GM12873 (cell line): ENCODE measurements around the gene SDF4.

ENCODE experiments used
- TF ChIP-seq, protein P1 (sequence below): IDR thresholded peaks from 2 replicates; pipeline ENCODE4 v1.5.1; 2012; ENCODE audit warnings: low read depth, mild to moderate bottlenecking, moderate library complexity, low read length, control low read depth; ENCODE audit not compliant: insufficient read depth; ENCODE audit errors: missing control alignments

Gene SDF4

DNA sequence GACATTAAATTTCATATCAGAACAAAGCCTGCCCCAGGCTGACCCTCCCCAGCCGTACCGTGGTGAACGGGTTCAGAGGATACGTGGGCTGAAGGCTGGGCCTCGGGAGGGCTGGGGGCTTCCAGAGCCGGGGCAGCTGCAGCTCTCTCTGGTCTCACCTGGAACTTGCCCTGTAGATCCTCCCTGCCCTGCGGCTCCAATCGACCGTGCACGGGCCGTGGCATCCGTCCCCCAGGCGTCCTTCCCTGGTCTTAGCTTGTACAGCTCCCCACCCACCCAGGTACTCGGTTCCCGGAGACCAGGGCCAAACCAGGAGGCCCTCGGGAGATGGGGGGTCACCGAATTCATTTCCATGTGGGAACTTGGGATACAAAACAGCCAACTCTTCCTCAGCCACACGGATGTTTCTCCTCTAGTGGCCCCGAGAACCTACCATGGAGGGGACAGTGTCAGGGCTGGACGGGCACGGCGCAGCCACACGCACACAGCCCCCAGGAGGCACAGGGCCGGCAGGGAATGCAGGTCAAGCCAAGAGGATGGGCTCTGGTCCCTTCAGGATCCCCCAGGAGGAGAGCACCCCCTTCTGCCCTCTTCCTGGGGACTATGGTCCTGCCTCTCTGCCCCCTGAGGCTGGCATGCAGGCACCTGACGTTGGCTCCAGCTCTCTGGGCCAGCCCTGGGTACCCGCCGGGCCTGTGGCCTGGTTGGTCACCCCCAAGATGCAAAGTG is 3.4 kb upstream of the SDF4 start:
- TF ChIP-seq, protein P1, sequence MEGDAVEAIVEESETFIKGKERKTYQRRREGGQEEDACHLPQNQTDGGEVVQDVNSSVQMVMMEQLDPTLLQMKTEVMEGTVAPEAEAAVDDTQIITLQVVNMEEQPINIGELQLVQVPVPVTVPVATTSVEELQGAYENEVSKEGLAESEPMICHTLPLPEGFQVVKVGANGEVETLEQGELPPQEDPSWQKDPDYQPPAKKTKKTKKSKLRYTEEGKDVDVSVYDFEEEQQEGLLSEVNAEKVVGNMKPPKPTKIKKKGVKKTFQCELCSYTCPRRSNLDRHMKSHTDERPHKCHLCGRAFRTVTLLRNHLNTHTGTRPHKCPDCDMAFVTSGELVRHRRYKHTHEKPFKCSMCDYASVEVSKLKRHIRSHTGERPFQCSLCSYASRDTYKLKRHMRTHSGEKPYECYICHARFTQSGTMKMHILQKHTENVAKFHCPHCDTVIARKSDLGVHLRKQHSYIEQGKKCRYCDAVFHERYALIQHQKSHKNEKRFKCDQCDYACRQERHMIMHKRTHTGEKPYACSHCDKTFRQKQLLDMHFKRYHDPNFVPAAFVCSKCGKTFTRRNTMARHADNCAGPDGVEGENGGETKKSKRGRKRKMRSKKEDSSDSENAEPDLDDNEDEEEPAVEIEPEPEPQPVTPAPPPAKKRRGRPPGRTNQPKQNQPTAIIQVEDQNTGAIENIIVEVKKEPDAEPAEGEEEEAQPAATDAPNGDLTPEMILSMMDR = no peak

DNA sequence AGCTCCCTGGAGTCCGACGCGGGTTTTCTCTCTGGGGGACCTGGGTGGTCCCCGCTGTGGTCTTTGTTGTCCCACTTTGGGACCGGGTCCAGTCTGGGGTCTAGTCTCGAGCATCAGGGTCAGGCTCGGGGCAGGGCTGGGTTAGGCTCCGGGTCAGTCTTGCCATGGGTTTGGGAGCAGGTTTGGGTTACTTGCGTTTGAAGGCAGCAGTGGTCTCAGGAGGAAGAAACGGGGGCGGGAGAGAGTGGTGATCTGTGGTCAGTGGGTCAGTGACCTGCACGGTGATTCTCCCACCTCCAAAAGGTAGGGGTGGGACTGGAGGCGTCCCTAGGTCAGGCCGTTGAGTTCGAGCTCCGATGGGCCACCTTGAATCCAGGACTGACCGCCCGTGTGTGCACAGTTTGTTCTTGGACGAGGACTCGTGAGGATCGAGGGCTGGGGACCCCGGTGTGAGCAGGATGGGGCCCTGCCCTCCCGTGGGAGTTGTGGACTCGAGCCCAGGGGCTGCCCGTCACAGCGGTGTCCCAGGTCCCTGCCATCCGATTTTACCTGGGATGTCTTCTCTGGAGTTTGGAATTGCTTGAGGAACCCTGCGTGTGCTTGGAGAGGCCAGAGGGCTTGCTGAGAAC is 2.5 kb upstream of the SDF4 start:
- TF ChIP-seq, protein P1 = no peak

DNA sequence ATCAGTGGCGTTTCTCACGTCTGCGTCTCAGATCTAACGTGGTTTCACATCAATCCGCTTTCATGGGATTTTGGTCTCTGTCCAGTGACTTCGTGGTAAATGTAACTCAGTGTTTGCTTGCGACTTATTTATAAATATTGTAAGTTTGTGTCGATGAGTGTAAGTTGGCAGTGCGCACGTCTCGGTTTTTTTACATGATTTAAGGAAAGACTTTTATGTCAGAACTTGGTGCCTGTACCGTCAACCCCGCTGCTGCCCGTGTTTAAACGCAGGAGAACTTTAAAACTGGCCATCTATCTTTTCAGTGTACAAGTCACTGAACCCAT is 1.7 kb upstream of the SDF4 start:
- TF ChIP-seq, protein P1 = no peak

DNA sequence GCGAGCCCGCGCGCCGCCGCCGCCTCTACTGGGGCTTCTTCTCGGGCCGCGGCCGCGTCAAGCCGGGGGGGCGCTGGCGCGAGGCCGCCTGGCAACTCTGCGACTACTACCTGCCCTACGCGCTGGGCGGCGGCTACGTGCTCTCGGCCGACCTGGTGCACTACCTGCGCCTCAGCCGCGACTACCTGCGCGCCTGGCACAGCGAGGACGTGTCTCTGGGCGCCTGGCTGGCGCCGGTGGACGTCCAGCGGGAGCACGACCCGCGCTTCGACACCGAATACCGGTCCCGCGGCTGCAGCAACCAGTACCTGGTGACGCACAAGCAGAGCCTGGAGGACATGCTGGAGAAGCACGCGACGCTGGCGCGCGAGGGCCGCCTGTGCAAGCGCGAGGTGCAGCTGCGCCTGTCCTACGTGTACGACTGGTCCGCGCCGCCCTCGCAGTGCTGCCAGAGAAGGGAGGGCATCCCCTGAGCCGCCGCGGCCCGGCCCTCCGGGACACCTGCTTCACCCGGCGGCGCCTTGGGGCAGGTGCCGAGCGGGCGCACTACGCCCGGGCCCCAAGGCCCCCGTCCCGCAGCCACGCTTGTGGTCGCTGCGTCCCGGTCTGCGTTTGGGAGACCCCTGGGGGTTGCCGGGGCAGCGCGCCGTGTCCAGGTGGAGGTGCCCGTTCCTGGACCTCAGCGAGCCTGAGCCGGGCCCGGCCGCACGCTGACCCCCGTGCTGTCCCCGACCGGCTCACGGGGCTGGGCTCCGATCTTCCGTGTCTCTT is 1.2 kb upstream of the SDF4 start:
- TF ChIP-seq, protein P1 = no peak

DNA sequence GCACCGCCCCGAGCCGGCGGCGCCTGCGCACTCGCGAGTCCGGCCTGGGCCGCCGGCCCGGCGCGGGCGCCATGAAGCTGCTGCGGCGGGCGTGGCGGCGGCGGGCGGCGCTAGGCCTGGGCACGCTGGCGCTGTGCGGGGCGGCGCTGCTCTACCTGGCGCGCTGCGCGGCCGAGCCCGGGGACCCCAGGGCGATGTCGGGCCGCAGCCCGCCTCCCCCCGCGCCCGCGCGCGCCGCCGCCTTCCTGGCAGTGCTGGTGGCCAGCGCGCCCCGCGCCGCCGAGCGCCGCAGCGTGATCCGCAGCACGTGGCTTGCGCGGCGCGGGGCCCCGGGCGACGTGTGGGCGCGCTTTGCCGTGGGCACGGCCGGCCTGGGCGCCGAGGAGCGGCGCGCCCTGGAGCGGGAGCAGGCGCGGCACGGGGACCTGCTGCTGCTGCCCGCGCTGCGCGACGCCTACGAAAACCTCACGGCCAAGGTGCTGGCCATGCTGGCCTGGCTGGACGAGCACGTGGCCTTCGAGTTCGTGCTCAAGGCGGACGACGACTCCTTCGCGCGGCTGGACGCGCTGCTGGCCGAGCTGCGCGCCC is 501 bp upstream of the SDF4 start, which contains the start of gene B3GALT6:
B3GALT6 (plus strand) TSS at position 30 of the 588 bp plus-strand sequence; CDS start at position 72, 42 bp downstream.
- TF ChIP-seq, protein P1 = no peak

DNA sequence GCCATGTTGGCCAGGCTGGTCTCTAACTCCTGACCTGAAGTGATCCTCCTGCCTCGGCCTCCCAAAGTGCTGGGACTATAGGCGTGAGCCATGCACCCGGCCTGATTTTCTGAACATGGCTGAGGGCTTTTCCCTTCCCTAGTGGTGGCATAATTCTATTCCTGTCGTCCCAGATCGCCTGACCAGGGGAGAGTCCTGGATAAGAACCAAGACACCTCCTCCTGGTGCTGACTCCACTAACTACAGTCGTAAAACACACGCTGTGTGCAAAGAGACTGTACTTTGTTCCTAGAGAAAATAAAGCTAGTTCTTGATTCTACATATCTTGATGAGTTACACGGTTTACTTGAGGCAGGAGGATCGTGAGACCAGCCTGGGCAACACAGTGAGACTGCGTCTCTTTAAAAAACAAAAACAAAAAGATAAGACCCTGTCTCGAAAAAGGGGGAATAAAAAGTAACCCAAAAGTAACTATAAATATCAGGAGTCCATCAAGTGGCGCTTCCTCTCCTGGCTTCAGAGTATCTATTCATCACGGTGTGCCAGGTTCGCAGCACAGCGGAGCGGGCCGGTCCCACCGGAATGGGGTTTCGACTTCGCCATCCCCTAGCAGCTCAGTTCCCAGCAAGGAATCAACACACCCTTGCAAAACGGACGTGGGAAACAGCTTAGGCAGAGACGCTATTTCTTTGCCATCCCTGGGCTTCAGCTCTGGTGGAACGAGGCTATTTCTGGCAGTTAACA is 973 bp downstream of the SDF4 start:
- TF ChIP-seq, protein P1 = peak; percentile 18
